ENCODE measurements around the gene FDPS. TPM values are rescaled to one million over a fixed set of nuclear protein-coding genes. Genes with fewer than 3 reads are reported as not detected.

Gene FDPS
- total and polyA plus RNA-seq, 2 experiments from 2014 or later: 287 to 366 TPM

GRCh38 chr1:155294520-155295182, 14.0 kb upstream of the FDPS start:
- Mint-ChIP-seq H3K9me3 (no peaks in the 10 kb centered on the region), H3K27ac (no peak overlapping the region), H3K4me1 (peaks cover 29% of the 10 kb centered on the region), H3K4me3 (peak overlapping the region; percentile 92), H3K27me3 (ENCODE audit: insufficient read depth, low read depth, poor library complexity) (peaks cover 33% of the 10 kb centered on the region), H3K36me3 (ENCODE audit: low read depth) (no peaks in the 10 kb centered on the region; the same call in 2 of the 3 replicates)
- Histone ChIP-seq H3K36me3 (ENCODE audit: insufficient read depth) (no peaks in the 10 kb centered on the region), H3K9me2 (ENCODE audit: insufficient read depth) (no peaks in the 10 kb centered on the region), H3K27me3 (ENCODE audit: insufficient read depth) (peaks cover 33% of the 10 kb centered on the region), H2AFZ (peak overlapping the region; percentile 98), H4K20me1 (replicated peaks; ENCODE audit: insufficient read depth) (no peaks in the 10 kb centered on the region), H3K4me3 (peak overlapping the region; percentile 97), H3K4me2 (peak overlapping the region; percentile 98), H3K79me2 (replicated peaks; ENCODE audit: insufficient read depth) (no peaks in the 10 kb centered on the region), H3K4me1 (ENCODE audit: insufficient read depth) (peaks cover 17% of the 10 kb centered on the region), H3F3A (replicated peaks; ENCODE audit: low read depth) (0 out of 2 replicates have a peak, but pooled peaks cover 11% of the 10 kb centered on the region), H3K27ac (ENCODE audit: low read depth) (no peak overlapping the region)
- ATAC-seq: peak; percentile 65
- TF ChIP-seq JUNB (IDR thresholded peaks at IDR 0.05; ENCODE audit: unreplicated experiment): no peak
- TF ChIP-seq EZH2 (IDR thresholded peaks at IDR 0.05; ENCODE audit: low read depth, unreplicated experiment): peak; percentile 44
- DNase-seq (ENCODE audit: low spot score): peak; percentile 66

GRCh38 chr1:155295183-155295941, 13.3 kb upstream of the FDPS start:
- H3K4me1 Mint-ChIP-seq: peaks cover 29% of the 10 kb centered on the region
- Histone ChIP-seq H3K4me1 (ENCODE audit: insufficient read depth) (peaks cover 17% of the 10 kb centered on the region), H3K27ac (ENCODE audit: low read depth) (no peak overlapping the region), H3K79me2 (replicated peaks; ENCODE audit: insufficient read depth) (no peaks in the 10 kb centered on the region), H3K4me3 (peak overlapping the region; percentile 97), H2AFZ (peak overlapping the region; percentile 98), H3K36me3 (ENCODE audit: insufficient read depth) (no peaks in the 10 kb centered on the region), H4K20me1 (replicated peaks; ENCODE audit: insufficient read depth) (no peaks in the 10 kb centered on the region), H3K9me2 (ENCODE audit: insufficient read depth) (no peaks in the 10 kb centered on the region), H3F3A (replicated peaks; ENCODE audit: low read depth) (0 out of 2 replicates have a peak, but pooled peaks cover 11% of the 10 kb centered on the region), H3K4me2 (peak overlapping the region; percentile 98), H3K27me3 (ENCODE audit: insufficient read depth) (peaks cover 33% of the 10 kb centered on the region)
- H3K9me3 Mint-ChIP-seq: no peaks in the 10 kb centered on the region
- no peak overlapping the region for H3K27ac Mint-ChIP-seq
- peak; percentile 83 for ATAC-seq
- peak overlapping the region; percentile 92 for H3K4me3 Mint-ChIP-seq
- TF ChIP-seq JUNB (IDR thresholded peaks at IDR 0.05; ENCODE audit: unreplicated experiment) (no peak), CREB1 (CRISPR knock-in tag; IDR thresholded peaks at IDR 0.05; ENCODE audit: low read depth) (no peak), REST (IDR thresholded peaks at IDR 0.05; ENCODE audit: unreplicated experiment) (no peak)
- DNase-seq (ENCODE audit: low spot score): peak; percentile 80
- no peaks in the 10 kb centered on the region; the same call in 2 of the 3 replicates for H3K36me3 Mint-ChIP-seq (ENCODE audit: low read depth)
- peaks cover 31% of the 10 kb centered on the region for H3K27me3 Mint-ChIP-seq (ENCODE audit: insufficient read depth, low read depth, poor library complexity)

Data from GM23338 (cell line).